Mesenchymal stem cell (in vitro differentiated cells and primary cell): ENCODE results near the gene CPZ.

Experiments used
- DNase-seq: peaks from one replicate; pipeline ENCODE4 v3.0.0-alpha.2; 2013
- H2AFZ ChIP-seq: one replicate; pipeline ENCODE4 v1.6.1; 2013; ENCODE audit warnings: low read depth, mild to moderate bottlenecking, control low read depth, inconsistent platforms, low read length, moderate library complexity
- H2AK5ac ChIP-seq: 2 replicates; pipeline ENCODE4 v1.6.1; 2013; ENCODE audit warnings: low read length, moderate library complexity, mild to moderate bottlenecking, inconsistent platforms; ENCODE audit not compliant: severe bottlenecking
- H2BK120ac ChIP-seq: one replicate; pipeline ENCODE4 v1.6.1; 2013; ENCODE audit warnings: low read depth, mild to moderate bottlenecking, inconsistent platforms, low read length, moderate library complexity
- H2BK12ac ChIP-seq, 2 experiments: one replicate each; pipeline ENCODE4 v1.6.1; 2013; ENCODE audit warnings: inconsistent platforms in 2 of 2, low read length in 2 of 2, mild to moderate bottlenecking in 2 of 2, moderate library complexity in 2 of 2, control low read depth in 1 of 2
- H2BK15ac ChIP-seq: one replicate; pipeline ENCODE4 v1.6.1; 2013; ENCODE audit warnings: mild to moderate bottlenecking, low read depth, inconsistent platforms; ENCODE audit not compliant: poor library complexity, severe bottlenecking
- H2BK5ac ChIP-seq: 2 replicates; pipeline ENCODE4 v1.6.1; 2013; ENCODE audit warnings: low read depth, mild to moderate bottlenecking, low read length, control low read depth, inconsistent platforms; ENCODE audit not compliant: poor library complexity, severe bottlenecking
- H3K14ac ChIP-seq, 2 experiments: one replicate each; pipeline ENCODE4 v1.6.1; 2013; ENCODE audit warnings: inconsistent platforms in 2 of 2, low read length in 2 of 2, control low read depth in 1 of 2, mild to moderate bottlenecking in 1 of 2, moderate library complexity in 1 of 2
- H3K18ac ChIP-seq, 2 experiments: one replicate each; pipeline ENCODE4 v1.6.1; 2013; ENCODE audit warnings: inconsistent platforms in 2 of 2, low read length in 2 of 2, control low read depth in 1 of 2, low read depth in 1 of 2, mild to moderate bottlenecking in 1 of 2
- H3K23ac ChIP-seq, 2 experiments: one replicate each; pipeline ENCODE4 v1.6.1; 2013; ENCODE audit warnings: inconsistent platforms in 2 of 2, low read length in 2 of 2, mild to moderate bottlenecking in 2 of 2, moderate library complexity in 2 of 2, control low read depth in 1 of 2
- H3K27ac ChIP-seq: 2 replicates; pipeline ENCODE4 v1.5.1; 2013; ENCODE audit warnings: mild to moderate bottlenecking, moderate library complexity, low read length, control low read depth, inconsistent platforms; ENCODE audit not compliant: poor library complexity, severe bottlenecking
- H3K27me3 ChIP-seq, 2 experiments: 2 replicates each; pipeline versions ENCODE4 v1.6.1 to v1.7.0; 2013; ENCODE audit warnings: low read length in 2 of 2, mild to moderate bottlenecking in 2 of 2, moderate library complexity in 2 of 2, control low read depth in 1 of 2, inconsistent platforms in 1 of 2; ENCODE audit not compliant: control insufficient read depth in 1 of 2, insufficient read depth in 1 of 2
- H3K36me3 ChIP-seq, 2 experiments: 2 replicates each; pipeline versions ENCODE4 v1.6.1 to v1.7.0; 2013; ENCODE audit warnings: low read length in 2 of 2, control low read depth in 1 of 2, inconsistent platforms in 1 of 2, low read depth in 1 of 2, mild to moderate bottlenecking in 1 of 2; ENCODE audit not compliant: insufficient read depth in 2 of 2, control insufficient read depth in 1 of 2
- H3K4ac ChIP-seq, 2 experiments: one replicate each; pipeline ENCODE4 v1.6.1; 2013; ENCODE audit warnings: inconsistent platforms in 2 of 2, low read length in 2 of 2, mild to moderate bottlenecking in 2 of 2, moderate library complexity in 2 of 2, control low read depth in 1 of 2, low read depth in 1 of 2
- H3K4me1 ChIP-seq: 2 replicates; pipeline ENCODE4 v1.6.1; 2013; ENCODE audit warnings: low read depth, low read length, control low read depth; ENCODE audit not compliant: control insufficient read depth, insufficient read depth
- H3K4me2 ChIP-seq: 2 replicates; pipeline ENCODE4 v1.6.1; 2013; ENCODE audit warnings: low read length, mild to moderate bottlenecking, inconsistent platforms; ENCODE audit not compliant: poor library complexity, severe bottlenecking
- H3K4me3 ChIP-seq, 2 experiments: 2 replicates each; pipeline versions ENCODE4 v1.5.1 to v1.7.0; 2013; ENCODE audit warnings: low read length in 2 of 2, mild to moderate bottlenecking in 2 of 2, control low read depth in 1 of 2, low read depth in 1 of 2; ENCODE audit not compliant: insufficient read depth in 1 of 2
- H3K79me1 ChIP-seq: replicated peaks from 2 replicates; pipeline ENCODE4 v1.6.1; 2013; ENCODE audit warnings: mild to moderate bottlenecking, control low read depth, low read length, inconsistent platforms; ENCODE audit not compliant: poor library complexity, severe bottlenecking
- H3K9ac ChIP-seq: 2 replicates; pipeline ENCODE4 v1.7.0; 2013; ENCODE audit warnings: mild to moderate bottlenecking, low read length, moderate library complexity
- H3K9me3 ChIP-seq: 2 replicates; pipeline ENCODE4 v1.7.0; 2013; ENCODE audit warnings: mild to moderate bottlenecking, low read length; ENCODE audit not compliant: control insufficient read depth
- H4K8ac ChIP-seq: one replicate; pipeline ENCODE4 v1.6.1; 2013; ENCODE audit warnings: inconsistent platforms, mild to moderate bottlenecking, low read length, moderate library complexity
- H4K91ac ChIP-seq: one replicate; pipeline ENCODE4 v1.6.1; 2013; ENCODE audit warnings: mild to moderate bottlenecking, low read length, inconsistent platforms
- WGBS: methylation state at CpG from one replicate; pipeline ENCODE4 v1.1.7; 2013; ENCODE audit warnings: mixed read lengths; 5-methylcytosine and 5-hydroxymethylcytosine counted together

CPZ gene

DNA sequence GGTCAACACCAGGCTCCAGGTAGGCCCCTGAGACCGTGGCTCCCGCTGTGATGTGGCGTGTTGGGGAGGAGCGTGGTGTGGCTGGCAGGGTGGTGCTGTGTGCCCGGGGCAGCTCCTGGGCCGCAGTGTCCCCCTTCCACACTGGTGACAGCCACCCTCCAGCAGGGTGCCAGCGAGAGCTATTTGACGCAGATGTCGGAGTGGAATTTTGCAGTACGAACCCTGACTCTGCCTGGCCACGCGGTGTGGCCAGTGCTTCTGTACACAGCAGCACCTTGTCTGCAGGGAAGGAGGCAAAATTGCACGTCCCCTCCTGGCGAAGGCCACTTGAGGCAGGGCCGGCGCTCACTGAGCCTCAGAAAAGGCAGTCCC lies 53.2 kb downstream of the CPZ start:
- Histone ChIP-seq H4K8ac (no peak overlapping the region), H3K4ac (no peak overlapping the region), H3K36me3 (no peaks in the 10 kb centered on the region), H3K9ac (no peak overlapping the region), H2BK12ac (no peak overlapping the region), H4K91ac (no peak overlapping the region), H3K27ac (no peak overlapping the region), H2AK5ac (no peak overlapping the region), H3K4me1 (no peaks in the 10 kb centered on the region), H3K18ac (no peak overlapping the region), H3K27me3 (peaks cover 0 to 63% of the 10 kb centered on the region in 2 experiments), H3K23ac (no peak overlapping the region), H3K4me3 (no peak overlapping the region), H2AFZ (no peak overlapping the region), H3K79me1 (no peaks in the 10 kb centered on the region), H3K4me2 (no peak overlapping the region), H3K14ac (no peak overlapping the region), H2BK5ac (no peak overlapping the region), H2BK15ac (no peak overlapping the region), H2BK120ac (no peak overlapping the region), H3K9me3 (no peaks in the 10 kb centered on the region)
- WGBS, result 88% methylated on average over 15 of the region's 16 CpGs
- no peak for DNase-seq

DNA sequence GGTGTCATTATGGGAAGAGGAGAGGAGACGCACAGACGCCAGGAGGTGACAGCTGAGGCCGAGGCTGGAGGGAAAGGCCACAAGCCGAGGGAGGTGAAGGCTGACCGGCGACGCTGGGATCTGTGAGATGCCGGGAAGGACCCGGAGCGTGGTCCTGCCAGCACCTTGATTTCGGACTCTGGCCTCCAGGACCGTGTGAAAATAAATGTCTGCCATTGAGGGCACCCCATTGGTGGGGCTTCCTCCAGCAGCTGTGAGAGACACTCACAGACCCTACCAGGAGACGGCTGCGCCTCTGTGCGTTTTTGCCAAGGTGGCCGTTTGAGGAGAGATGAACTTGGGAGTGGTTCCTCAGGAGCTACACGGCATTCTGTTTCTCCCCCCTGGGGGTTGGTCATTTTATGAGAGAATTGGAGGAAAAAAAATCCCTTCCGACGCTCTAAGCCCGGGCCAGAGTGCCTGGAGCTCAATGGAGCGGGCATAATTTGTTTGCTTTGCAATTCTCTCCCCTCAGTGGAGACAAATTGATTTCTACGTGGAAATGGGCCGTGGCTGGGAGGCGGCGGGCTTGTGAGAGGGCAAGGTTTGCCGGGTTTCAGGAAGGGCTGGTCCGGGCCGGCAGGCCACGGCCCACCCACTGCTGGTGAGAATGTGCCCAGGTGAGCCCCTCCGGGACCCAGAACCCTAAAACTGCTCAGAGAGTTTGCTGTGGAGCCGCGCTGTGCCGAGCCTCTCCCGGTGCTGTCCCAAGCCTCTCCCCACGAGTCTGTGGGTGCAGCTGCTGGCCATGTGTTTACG lies 53.9 kb downstream of the CPZ start:
- no peaks in the 10 kb centered on the region for H3K79me1 ChIP-seq
- H3K4me1 ChIP-seq, result no peaks in the 10 kb centered on the region
- H2BK120ac ChIP-seq, result no peak overlapping the region
- no peak overlapping the region for H2BK12ac ChIP-seq
- H3K23ac ChIP-seq, result no peak overlapping the region
- H3K4me2 ChIP-seq, result no peak overlapping the region
- H3K27me3 ChIP-seq, result peaks cover 0 to 67% of the 10 kb centered on the region in 2 experiments
- no peak overlapping the region for H3K4me3 ChIP-seq
- no peak overlapping the region for H3K4ac ChIP-seq
- DNase-seq, result no peak
- H3K9ac ChIP-seq, result no peak overlapping the region
- 83% methylated on average over 36 of the region's 36 CpGs for WGBS
- H4K91ac ChIP-seq, result no peak overlapping the region
- no peaks in the 10 kb centered on the region for H3K9me3 ChIP-seq
- no peak overlapping the region for H3K14ac ChIP-seq
- H2BK5ac ChIP-seq, result no peak overlapping the region
- H3K18ac ChIP-seq, result no peak overlapping the region
- H2BK15ac ChIP-seq, result no peak overlapping the region
- no peak overlapping the region for H3K27ac ChIP-seq
- H4K8ac ChIP-seq, result no peak overlapping the region
- H2AK5ac ChIP-seq, result no peak overlapping the region
- H3K36me3 ChIP-seq, result no peaks in the 10 kb centered on the region
- H2AFZ ChIP-seq, result no peak overlapping the region

DNA sequence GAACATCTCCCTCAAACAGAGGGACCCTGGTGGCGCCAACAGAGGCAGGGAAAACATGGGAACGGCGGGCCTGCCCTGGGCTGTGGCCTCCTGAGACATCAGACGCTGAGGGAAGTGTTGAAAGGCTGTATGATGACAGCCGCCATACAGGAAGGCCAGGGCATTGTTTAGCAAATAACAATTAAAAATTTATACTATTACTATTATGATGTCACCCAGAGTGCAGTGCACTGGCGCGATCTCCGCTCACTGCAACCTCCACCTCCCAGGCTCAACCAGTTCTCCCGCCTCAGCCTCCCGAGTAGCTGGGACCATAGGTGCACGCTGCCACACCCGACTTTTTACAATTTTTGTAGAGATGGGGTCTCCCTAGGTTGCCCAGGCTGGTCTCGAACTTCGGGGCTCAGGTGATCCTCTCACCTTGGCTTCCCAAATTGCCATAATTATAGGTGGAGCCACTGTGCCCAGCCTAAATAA lies 54.6 kb downstream of the CPZ start:
- Histone ChIP-seq H3K27ac (no peak overlapping the region), H3K14ac (no peak overlapping the region), H3K4me3 (no peak overlapping the region), H2BK5ac (no peak overlapping the region), H4K8ac (no peak overlapping the region), H3K23ac (no peak overlapping the region), H3K18ac (no peak overlapping the region), H2AK5ac (no peak overlapping the region), H2AFZ (no peak overlapping the region), H3K4me2 (no peak overlapping the region), H3K9ac (no peak overlapping the region), H4K91ac (no peak overlapping the region), H3K4ac (no peak overlapping the region), H3K4me1 (no peaks in the 10 kb centered on the region), H3K27me3 (peaks cover 0 to 66% of the 10 kb centered on the region in 2 experiments), H3K79me1 (no peaks in the 10 kb centered on the region), H2BK12ac (no peak overlapping the region), H2BK15ac (no peak overlapping the region), H3K9me3 (no peaks in the 10 kb centered on the region), H2BK120ac (no peak overlapping the region), H3K36me3 (no peaks in the 10 kb centered on the region)
- DNase-seq, result no peak
- WGBS, result 83% methylated on average over 12 of the region's 14 CpGs

DNA sequence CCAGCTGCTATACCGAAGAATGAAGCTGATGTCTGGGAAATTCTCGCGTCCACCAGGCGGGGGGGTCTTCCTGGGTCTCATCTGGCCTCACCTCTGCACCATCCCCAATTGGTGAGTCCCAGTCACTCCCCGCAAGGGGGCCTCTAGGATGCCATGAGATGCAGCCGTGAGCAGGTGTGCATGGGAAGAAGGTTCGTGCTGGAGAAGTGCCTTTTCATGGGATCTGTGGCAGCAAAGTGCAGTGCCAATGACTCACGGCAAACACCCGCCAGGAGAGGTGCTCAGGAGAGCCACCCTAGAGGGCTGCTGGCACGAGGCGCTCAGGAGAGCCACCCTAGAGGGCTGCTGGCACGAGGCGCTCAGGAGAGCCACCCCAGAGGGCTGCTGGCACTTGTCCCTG lies 55.1 kb downstream of the CPZ start:
- Histone ChIP-seq H3K9ac (no peak overlapping the region), H2BK5ac (no peak overlapping the region), H2BK120ac (no peak overlapping the region), H3K79me1 (no peaks in the 10 kb centered on the region), H3K36me3 (no peaks in the 10 kb centered on the region), H2BK15ac (no peak overlapping the region), H3K4me2 (no peak overlapping the region), H4K8ac (no peak overlapping the region), H3K4me3 (no peak overlapping the region), H2BK12ac (no peak overlapping the region), H4K91ac (no peak overlapping the region), H3K14ac (no peak overlapping the region), H2AFZ (no peak overlapping the region), H3K27ac (no peak overlapping the region), H3K27me3 (peaks cover 0 to 71% of the 10 kb centered on the region in 2 experiments), H3K4me1 (no peaks in the 10 kb centered on the region), H3K18ac (no peak overlapping the region), H3K9me3 (no peaks in the 10 kb centered on the region), H2AK5ac (no peak overlapping the region), H3K23ac (no peak overlapping the region), H3K4ac (no peak overlapping the region)
- no peak for DNase-seq
- 74% methylated on average over 13 of the region's 13 CpGs for WGBS
